ENCODE measurements around the gene FERD3L.

The FERD3L gene

GRCh38 chr7:19095353-19095860 lies 49.8 kb downstream of the FERD3L start:
- in situ Hi-C loops (cut with MboI; ENCODE audit: low sequenced_read_pairs, unreplicated experiment): no loop called here
- no peak for DNase-seq (ENCODE audit: low spot score)
- TF ChIP-seq CTCF (IDR thresholded peaks at IDR 0.05; ENCODE audit: borderline replicate concordance, control extremely low read depth, extremely low read depth, insufficient read depth, missing control alignments): no peak

All from GM13976 (cell line).